Endothelial cell of umbilical vein (primary cell): Measurements from ENCODE around the gene AP4B1. TPM values are rescaled to one million over a fixed set of nuclear protein-coding genes. Genes with fewer than 3 reads are reported as not detected.
A peak's percentile ranks its signal among the peaks of the same experiment; 100 is the strongest.

ENCODE experiments used
- BruUV-seq: library from RNA; stranded (reverse); fragments of 400-500 nt; replicated peaks from 2 replicates; lab custom pipeline; 2021; lab: Mats Ljungman, UMichigan
- CTCF ChIA-PET: fragments of 300-600, 350-600 bp; sonication (Branson Sonifier 250); formaldehyde crosslinking; loops from one replicate; lab custom pipeline; 2021; ENCODE audit warnings: antibody characterized with exemption, inconsistent platforms; lab: Charles Lee
- POLR2A ChIA-PET: fragments of 300-600, 350-600 bp; sonication (Branson Sonifier 250); formaldehyde crosslinking; loops from one replicate; lab custom pipeline; 2021; ENCODE audit warnings: antibody characterized with exemption, inconsistent platforms; lab: Charles Lee
- DNase-seq: peaks from one replicate; pipeline ENCODE4 v3.0.0-alpha.2; 2011; ENCODE audit warnings: low read depth, low spot score
- FAIRE-seq: peaks from 2 replicates; lab custom pipeline; 2011; peaks lifted over from hg19 to GRCh38; lab: Jason Lieb, UNC
- H2AFZ ChIP-seq: 2 replicates; pipeline ENCODE4 v1.6.0; 2012; ENCODE audit warnings: low read depth, low read length, control low read depth, inconsistent platforms
- H3K27ac ChIP-seq: 2 replicates; pipeline ENCODE4 v1.5.1; 2011; ENCODE audit warnings: low read depth, mild to moderate bottlenecking, control low read depth, low read length, moderate library complexity; ENCODE audit not compliant: insufficient read depth
- H3K27me3 ChIP-seq, 2 experiments: 2 replicates each; pipeline versions ENCODE4 v1.6.0 to v1.6.1; 2011; ENCODE audit warnings: low read length in 2 of 2, mixed read lengths in 1 of 2; ENCODE audit not compliant: control insufficient read depth in 2 of 2, insufficient read depth in 2 of 2
- H3K36me3 ChIP-seq, 2 experiments: 2 replicates in 1 of 2; 3 replicates in 1 of 2; pipeline ENCODE4 v1.5.1; 2011; ENCODE audit warnings: low read length in 2 of 2, mild to moderate bottlenecking in 1 of 2, moderate library complexity in 1 of 2; ENCODE audit not compliant: control insufficient read depth in 2 of 2, insufficient read depth in 2 of 2; ENCODE audit errors: extremely low read depth in 1 of 2
- H3K4me1 ChIP-seq: 3 replicates; pipeline ENCODE4 v1.5.1; 2011; ENCODE audit warnings: mild to moderate bottlenecking, low read length; ENCODE audit not compliant: control insufficient read depth, insufficient read depth; ENCODE audit errors: extremely low read depth
- H3K4me2 ChIP-seq: 2 replicates; pipeline ENCODE4 v1.6.1; 2011; ENCODE audit warnings: low read length, control low read depth, mixed read lengths; ENCODE audit not compliant: insufficient read depth
- H3K4me3 ChIP-seq, 3 experiments: fragments of 200-600 bp in 1 of 3; sonication (generic), shearing (Covaris generic) in 1 of 3; replicated peaks in 1 of 3; 2 replicates each; pipeline ENCODE4 v1.5.1; 2011 to 2016; ENCODE audit warnings: control low read depth in 3 of 3, low read length in 3 of 3, mild to moderate bottlenecking in 2 of 3, inconsistent platforms in 1 of 3, low read depth in 1 of 3, moderate library complexity in 1 of 3; ENCODE audit not compliant: insufficient read depth in 1 of 3
- H3K79me2 ChIP-seq: 2 replicates; pipeline ENCODE4 v1.6.0; 2012; ENCODE audit warnings: low read length, inconsistent platforms; ENCODE audit not compliant: control insufficient read depth, insufficient read depth
- H3K9ac ChIP-seq: replicated peaks from 2 replicates; pipeline ENCODE3; 2011; ENCODE audit warnings: low read length, control low read depth; ENCODE audit not compliant: insufficient read depth; ENCODE audit errors: extremely low read depth
- H3K9me1 ChIP-seq: replicated peaks from 3 replicates; pipeline ENCODE4 v1.6.0; 2011; ENCODE audit warnings: mild to moderate bottlenecking, low read length; ENCODE audit not compliant: control insufficient read depth, insufficient read depth; ENCODE audit errors: extremely low read depth
- H3K9me3 ChIP-seq: replicated peaks from 2 replicates; pipeline ENCODE4 v1.5.1; 2012; ENCODE audit warnings: low read length, inconsistent platforms; ENCODE audit not compliant: control insufficient read depth, insufficient read depth
- H4K20me1 ChIP-seq: replicated peaks from 2 replicates; pipeline ENCODE3; 2011; ENCODE audit warnings: mild to moderate bottlenecking, low read length; ENCODE audit not compliant: control insufficient read depth, insufficient read depth; ENCODE audit errors: extremely low read depth
- EZH2 ChIP-seq: IDR thresholded peaks from 2 replicates; pipeline ENCODE4 v1.6.1; 2012; ENCODE audit warnings: borderline replicate concordance, low read depth, mild to moderate bottlenecking, moderate library complexity, low read length, inconsistent platforms; ENCODE audit not compliant: severe bottlenecking
- FOS ChIP-seq: IDR thresholded peaks from 2 replicates; pipeline ENCODE4 v1.6.1; 2011; ENCODE audit warnings: mild to moderate bottlenecking, low read length, moderate library complexity, borderline replicate concordance; ENCODE audit not compliant: insufficient read depth
- GATA2 ChIP-seq: IDR thresholded peaks from 2 replicates; pipeline ENCODE4 v1.7.0; 2011; ENCODE audit warnings: low read depth, mild to moderate bottlenecking, moderate library complexity, mixed read lengths, low read length; ENCODE audit not compliant: insufficient read length, insufficient read depth
- JUN ChIP-seq: IDR thresholded peaks from 2 replicates; pipeline ENCODE4 v1.6.1; 2011; ENCODE audit warnings: borderline replicate concordance, low read depth; ENCODE audit not compliant: insufficient read length, insufficient read depth
- MYC ChIP-seq: IDR thresholded peaks from one replicate; pipeline ENCODE4 v1.6.1; 2011; ENCODE audit warnings: mild to moderate bottlenecking, low read depth, low read length
- POLR2A ChIP-seq: IDR thresholded peaks from 2 replicates; pipeline ENCODE4 v1.6.1; 2012; ENCODE audit warnings: low read depth, mild to moderate bottlenecking, control low read depth, low read length
- POLR2AphosphoS5 ChIP-seq: IDR thresholded peaks from 2 replicates; pipeline ENCODE4 v1.6.1; 2012; ENCODE audit warnings: low read depth, mild to moderate bottlenecking, control low read depth, low read length, moderate library complexity; ENCODE audit not compliant: insufficient read depth
- dilution Hi-C: fragments of 300-500 bp; cut with MboI; formaldehyde crosslinking; loops from one replicate; pipeline ENCODE4 v1.15.0; 2019; ENCODE audit warnings: low sequenced_read_pairs; ENCODE audit not compliant: extremely low pct_ligation_motif_present
- intact Hi-C: fragments of 100-400 bp; cut with micrococcal nuclease; formaldehyde crosslinking; loops from one replicate; pipeline ENCODE4 v1.10.0; 2022
- polyA plus RNA-seq, 4 experiments: library from polyadenylated mRNA; depleted of rRNA in 3 of 4; stranded (reverse) in 3 of 4; unstranded in 1 of 4; fragments of >200 nt; gene quantifications; 2 replicates each; pipeline versions ENCODE4 v1.2.1 to v1.2.3, GENCODE V29; 2011 to 2012; ENCODE audit warnings: missing spikeins in 1 of 4
- total RNA-seq: library from RNA; stranded (reverse); gene quantifications from 2 replicates; pipeline ENCODE4 v1.2.3, GENCODE V29; 2021
- TF ChIP-seq, protein P1 (sequence below): IDR thresholded peaks from 2 replicates; pipeline ENCODE4 v1.6.1; 2011; ENCODE audit not compliant: insufficient read depth, insufficient read length
- TF ChIP-seq, protein P2 (sequence below), 2 donors: IDR thresholded peaks; 1 replicate in 1 of 2; 2 replicates in 1 of 2; pipeline ENCODE4 v1.5.1; 2011; ENCODE audit warnings: low read length in 2 of 2, mild to moderate bottlenecking in 2 of 2, moderate library complexity in 2 of 2, control low read depth in 1 of 2, inconsistent platforms in 1 of 2, low read depth in 1 of 2; ENCODE audit not compliant: insufficient read depth in 1 of 2; ENCODE audit errors: extremely low read depth in 1 of 2

The AP4B1 gene
- total and polyA plus RNA-seq, 2 donors (not counting 3 experiments of a cell fraction or from before 2014, with no cell fraction given), result 21.9 to 33.0 TPM

DNA sequence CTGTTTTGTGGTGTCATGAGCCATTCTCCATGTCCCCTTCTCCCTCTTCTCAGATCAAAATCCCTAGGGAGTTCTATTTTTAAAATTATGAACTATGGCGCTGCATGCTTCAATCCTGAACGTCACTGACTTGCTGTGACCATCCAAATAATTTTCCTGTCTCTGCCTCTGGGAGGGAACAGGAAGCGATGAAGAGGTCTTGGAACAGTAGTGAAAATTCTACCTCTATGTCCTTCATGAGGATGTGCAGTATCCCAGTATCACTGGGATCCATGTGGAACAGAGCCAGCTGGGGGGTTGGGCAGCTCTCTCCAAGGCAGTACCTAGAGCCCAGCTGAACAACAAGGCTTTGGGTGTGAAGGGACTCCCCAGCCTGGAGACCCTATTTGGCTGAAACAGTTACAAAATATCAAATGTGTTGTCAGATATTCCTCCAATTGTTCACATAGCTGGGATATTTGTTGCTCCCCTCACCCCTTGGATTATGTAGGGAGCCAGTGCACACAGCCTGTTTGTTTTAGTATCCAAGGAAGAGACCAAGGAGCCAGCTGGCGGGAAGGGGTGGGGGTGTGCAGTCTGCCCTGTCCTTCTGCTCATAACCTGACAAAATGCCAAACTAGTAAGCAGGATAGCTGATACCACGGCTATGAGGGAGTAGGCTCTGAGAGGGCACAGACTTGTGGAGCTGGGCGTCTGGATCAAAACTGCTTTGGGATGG is 8.2 kb upstream of the AP4B1 start:
- Histone ChIP-seq H3K27me3 (no peaks in the 10 kb centered on the region), H3K27ac (no peak overlapping the region), H4K20me1 (no peaks in the 10 kb centered on the region), H3K36me3 (peaks cover 2 to 4% of the 10 kb centered on the region in 2 experiments), H3K4me1 (no peaks in the 10 kb centered on the region), H3K9me1 (no peaks in the 10 kb centered on the region), H3K4me2 (no peak overlapping the region), H3K79me2 (no peaks in the 10 kb centered on the region), H3K4me3 (no peak overlapping the region), H3K9ac (no peak overlapping the region), H3K9me3 (no peaks in the 10 kb centered on the region), H2AFZ (no peak overlapping the region)
- ChIA-PET POLR2A (no interaction called here), CTCF (interaction anchor here (1.1 kb wide), 1 partner anchor 18 kb away, joined by 7 read pairs; no protein-coding TSS in a partner anchor)
- no TSS peak for BruUV-seq
- dilution Hi-C loops, result no loop called here
- intact Hi-C loops, result no loop called here
- no peak for TF ChIP-seq JUN
- no peak for TF ChIP-seq FOS
- TF ChIP-seq, protein P1, sequence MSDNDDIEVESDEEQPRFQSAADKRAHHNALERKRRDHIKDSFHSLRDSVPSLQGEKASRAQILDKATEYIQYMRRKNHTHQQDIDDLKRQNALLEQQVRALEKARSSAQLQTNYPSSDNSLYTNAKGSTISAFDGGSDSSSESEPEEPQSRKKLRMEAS, result no peak
- TF ChIP-seq POLR2A, result no peak
- TF ChIP-seq, protein P2, sequence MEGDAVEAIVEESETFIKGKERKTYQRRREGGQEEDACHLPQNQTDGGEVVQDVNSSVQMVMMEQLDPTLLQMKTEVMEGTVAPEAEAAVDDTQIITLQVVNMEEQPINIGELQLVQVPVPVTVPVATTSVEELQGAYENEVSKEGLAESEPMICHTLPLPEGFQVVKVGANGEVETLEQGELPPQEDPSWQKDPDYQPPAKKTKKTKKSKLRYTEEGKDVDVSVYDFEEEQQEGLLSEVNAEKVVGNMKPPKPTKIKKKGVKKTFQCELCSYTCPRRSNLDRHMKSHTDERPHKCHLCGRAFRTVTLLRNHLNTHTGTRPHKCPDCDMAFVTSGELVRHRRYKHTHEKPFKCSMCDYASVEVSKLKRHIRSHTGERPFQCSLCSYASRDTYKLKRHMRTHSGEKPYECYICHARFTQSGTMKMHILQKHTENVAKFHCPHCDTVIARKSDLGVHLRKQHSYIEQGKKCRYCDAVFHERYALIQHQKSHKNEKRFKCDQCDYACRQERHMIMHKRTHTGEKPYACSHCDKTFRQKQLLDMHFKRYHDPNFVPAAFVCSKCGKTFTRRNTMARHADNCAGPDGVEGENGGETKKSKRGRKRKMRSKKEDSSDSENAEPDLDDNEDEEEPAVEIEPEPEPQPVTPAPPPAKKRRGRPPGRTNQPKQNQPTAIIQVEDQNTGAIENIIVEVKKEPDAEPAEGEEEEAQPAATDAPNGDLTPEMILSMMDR (IDR thresholded peaks at IDR 0.05; ENCODE audit: extremely low read depth in 1 of 2, insufficient read depth in 1 of 2, low read depth in 1 of 2, low read length in 2 of 2), result no peak
- TF ChIP-seq EZH2, result no peak
- no peak for TF ChIP-seq MYC
- no peak for TF ChIP-seq GATA2
- no peak for TF ChIP-seq POLR2AphosphoS5
- peak; percentile 21 for DNase-seq
- FAIRE-seq, result no peak
